K562 (cell line): ENCODE results near the gene KCND1. TPM values are rescaled to one million over a fixed set of nuclear protein-coding genes. Genes with fewer than 3 reads are reported as not detected.

ENCODE experiments used
- CREM ChIP-seq: IDR thresholded peaks from 2 replicates; pipeline ENCODE4 v1.6.1; 2014; ENCODE audit warnings: antibody characterized with exemption, low read depth
- DNMT1 ChIP-seq: fragments of 450-650 bp; IDR thresholded peaks from 2 replicates; pipeline ENCODE4 v1.6.1; 2016; ENCODE audit warnings: antibody characterized with exemption, mild to moderate bottlenecking
- EP400 ChIP-seq: fragments of 450-650 bp; IDR thresholded peaks from 2 replicates; pipeline ENCODE4 v1.6.1; 2017; ENCODE audit warnings: antibody characterized with exemption, mild to moderate bottlenecking, moderate library complexity
- ETV1 ChIP-seq: fragments of 450-650 bp; conservative IDR thresholded peaks from 2 replicates; pipeline ENCODE4 v1.6.1; 2016; ENCODE audit warnings: missing genetic modification characterization, control low read depth, low read depth, missing compliant biosample characterization
- FOXK1 ChIP-seq: sonication (generic); formaldehyde crosslinking; IDR thresholded peaks from 2 replicates; pipeline ENCODE4 v1.8.0; 2022; ENCODE audit warnings: missing genetic modification reagents, mild to moderate bottlenecking, borderline replicate concordance
- HOXB6 ChIP-seq: fragments of 250-450 bp; sonication (Bioruptor Pico); IDR thresholded peaks from 2 replicates; pipeline ENCODE4 v1.5.1; 2022; ENCODE audit warnings: mild to moderate bottlenecking, borderline replicate concordance
- MYC ChIP-seq, 2 experiments: fragments of 250-450 bp in 1 of 2; sonication (Bioruptor Pico) in 1 of 2; IDR thresholded peaks; 2 replicates each; pipeline versions ENCODE4 v1.5.1 to v1.6.1; 2012 to 2021; ENCODE audit warnings: low read depth in 2 of 2, borderline replicate concordance in 1 of 2, improper control_type of control experiment in 1 of 2, low read length in 1 of 2, mild to moderate bottlenecking in 1 of 2, moderate library complexity in 1 of 2
- NFATC3 ChIP-seq: fragments of 450-650 bp; IDR thresholded peaks from 2 replicates; pipeline ENCODE4 v1.6.1; 2017; ENCODE audit warnings: mild to moderate bottlenecking
- NRF1 ChIP-seq, 2 experiments: fragments of 450-650 bp; IDR thresholded peaks in 1 of 2; conservative IDR thresholded peaks in 1 of 2; 2 replicates each; pipeline ENCODE4 v1.6.1; 2014; ENCODE audit warnings: mild to moderate bottlenecking in 2 of 2
- NUFIP1 ChIP-seq: fragments of 450-650 bp; IDR thresholded peaks from 2 replicates; pipeline ENCODE4 v1.6.1; 2018; ENCODE audit not compliant: partially characterized antibody
- SMC3 ChIP-seq: conservative IDR thresholded peaks from 2 replicates; pipeline ENCODE4 v1.6.1; 2011; ENCODE audit warnings: low read depth, low read length, improper control_type of control experiment; ENCODE audit not compliant: insufficient read depth
- TBL1XR1 ChIP-seq, 2 experiments: IDR thresholded peaks; 2 replicates each; pipeline ENCODE4 v1.6.1; 2012; ENCODE audit warnings: improper control_type of control experiment in 2 of 2, low read length in 2 of 2, mild to moderate bottlenecking in 1 of 2
- XRCC5 ChIP-seq: fragments of 200-400 bp; formaldehyde crosslinking; IDR thresholded peaks from 2 replicates; pipeline ENCODE4 v1.6.1; 2017; ENCODE audit warnings: low read depth, mild to moderate bottlenecking, low read length
- ZNF175 ChIP-seq: fragments of 200-800 bp; sonication (Bioruptor generic); IDR thresholded peaks from 2 replicates; pipeline ENCODE4 v1.6.1; 2016; ENCODE audit warnings: low read depth, mild to moderate bottlenecking, missing genetic modification characterization, missing compliant biosample characterization
- polyA plus RNA-seq, 8 experiments: library from polyadenylated mRNA; depleted of rRNA in 4 of 8; stranded (reverse) in 5 of 8; unstranded in 3 of 8; fragments of >200 nt; fragmentation: Nextera tagmentation in 2 of 8; fragmentation: Illumina TruSeq in 1 of 8; extraction: Ambion mirVana in 2 of 8; extraction: Trizol in 1 of 8; gene quantifications; 2 replicates each; pipeline versions ENCODE4 v1.2.1 to v1.2.3, GENCODE V29; 2011 to 2014; ENCODE audit warnings: inconsistent platforms in 1 of 8, missing spikeins in 1 of 8
- total RNA-seq, 7 experiments: library from RNA; depleted of rRNA in 6 of 7; stranded (reverse); fragments of >200 nt in 6 of 7; fragmentation: Illumina TruSeq in 2 of 7; extraction: Trizol in 2 of 7; gene quantifications; 2 replicates each; pipeline versions ENCODE4 v1.2.1 to v1.2.3, GENCODE V29; 2011 to 2021; ENCODE audit warnings: low replicate concordance in 1 of 7
- TF ChIP-seq, protein P1 (sequence below), 3 experiments: fragments of 200-800 bp in 1 of 3; fragments of 250-450 bp in 1 of 3; fragments of 450-650 bp in 1 of 3; sonication (Bioruptor Pico) in 1 of 3; sonication (Bioruptor generic) in 1 of 3; formaldehyde crosslinking in 1 of 3; IDR thresholded peaks; 2 replicates each; pipeline versions ENCODE4 v1.6.1 to v1.8.0; 2016 to 2022; ENCODE audit warnings: mild to moderate bottlenecking in 2 of 3, missing genetic modification characterization in 2 of 3, missing compliant biosample characterization in 1 of 3, moderate library complexity in 1 of 3
- TF ChIP-seq, protein P2 (sequence below), 2 experiments: fragments of 200-800 bp in 1 of 2; sonication (Bioruptor generic) in 1 of 2; sonication (generic) in 1 of 2; formaldehyde crosslinking in 1 of 2; IDR thresholded peaks in 1 of 2; conservative IDR thresholded peaks in 1 of 2; 2 replicates each; pipeline versions ENCODE4 v1.5.0 to v1.6.1; 2016 to 2020; ENCODE audit warnings: missing compliant biosample characterization in 1 of 2, missing genetic modification characterization in 1 of 2, missing genetic modification reagents in 1 of 2
- TF ChIP-seq, protein P3 (sequence below): sonication (generic); IDR thresholded peaks from 2 replicates; pipeline ENCODE4 v1.6.1; 2016
- TF ChIP-seq, protein P4 (sequence below), 2 experiments: fragments of 250-450 bp in 1 of 2; fragments of 450-650 bp in 1 of 2; sonication (Bioruptor Pico) in 1 of 2; IDR thresholded peaks; 2 replicates each; pipeline versions ENCODE4 v1.6.1 to v1.8.0; 2016 to 2021; ENCODE audit warnings: mild to moderate bottlenecking in 2 of 2, moderate library complexity in 2 of 2, missing compliant biosample characterization in 1 of 2, missing genetic modification characterization in 1 of 2

The KCND1 gene
- total and polyA plus RNA-seq, 9 of the 15 experiments (the other 6 are each of a cell fraction or from before 2014, with no cell fraction given) = 0.06 to 0.83 (median 0.39) TPM; not detected in 1

DNA sequence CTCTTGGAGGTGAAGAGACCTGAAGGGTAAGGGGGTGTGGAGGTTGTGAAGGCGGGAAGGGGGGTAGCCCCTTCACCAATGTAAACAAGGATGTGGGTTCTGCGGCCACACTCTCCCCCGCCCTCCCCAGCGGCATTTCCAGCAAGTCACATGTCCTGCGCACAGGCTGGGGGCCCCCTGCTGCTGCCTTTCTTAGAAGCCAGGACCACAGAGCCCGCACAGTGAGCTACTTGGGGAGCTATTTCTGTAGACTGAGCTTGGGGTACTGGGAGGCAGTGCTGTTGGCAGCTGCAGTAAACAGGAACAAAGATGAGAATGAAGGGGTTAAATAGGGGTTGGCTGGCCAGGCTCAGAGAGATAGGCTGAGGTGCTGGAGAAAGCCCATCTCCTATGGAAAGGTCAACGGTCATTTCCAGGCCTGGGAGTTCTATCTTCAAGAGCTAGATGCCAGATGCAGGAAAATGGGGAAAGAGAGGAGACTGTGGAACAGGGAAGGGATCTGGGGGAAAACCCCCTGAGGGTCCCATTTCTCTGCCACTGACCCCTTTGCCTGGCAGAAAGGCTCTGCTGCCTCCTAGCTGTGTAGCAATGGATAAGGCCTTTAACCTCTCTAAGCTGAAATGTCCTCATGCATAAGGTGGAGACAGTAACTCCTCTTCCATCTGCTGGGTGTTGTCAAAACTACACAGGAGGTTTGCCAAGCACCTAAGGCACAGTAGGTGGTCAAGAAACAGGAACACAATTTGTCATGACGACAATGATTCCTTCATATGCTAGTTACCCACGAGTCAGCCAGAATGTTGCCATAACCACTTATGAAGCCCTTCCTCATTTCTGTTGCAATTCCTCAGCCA is 34.4 kb downstream of the KCND1 start (continued):
- TF ChIP-seq SMC3 (0 out of 2 replicates have a peak, but pooled peaks have one; percentile 28), ETV1 (tag) (peak; percentile 92), NFATC3 (no peak), HOXB6 (no peak), DNMT1 (no peak), FOXK1 (CRISPR knock-in tag) (peak; percentile 98), TBL1XR1 (IDR thresholded peaks at IDR 0.05; ENCODE audit: low read length in 2 of 2) (peak; percentile 40 to 73; a peak in 2 of 4 replicates), NUFIP1 (no peak), MYC (IDR thresholded peaks at IDR 0.05; ENCODE audit: low read depth, low read length) (peak; percentile 78; the same call in 1 of the 2 replicates), MYC (CRISPR knock-in tag; IDR thresholded peaks at IDR 0.05; ENCODE audit: borderline replicate concordance, low read depth) (0 out of 2 replicates have a peak, but pooled peaks have one; percentile 43), XRCC5 (no peak), NRF1 (conservative IDR thresholded peaks at IDR 0.05 in 1 of 2, IDR thresholded peaks at IDR 0.05 in 1 of 2) (peak; percentile 72 to 76), EP400 (peak; percentile 59; the same call in 1 of the 2 replicates), CREM (peak; percentile 54), ZNF175 (CRISPR knock-in tag) (peak; percentile 65; the same call in 1 of the 2 replicates)
- TF ChIP-seq, protein P1, sequence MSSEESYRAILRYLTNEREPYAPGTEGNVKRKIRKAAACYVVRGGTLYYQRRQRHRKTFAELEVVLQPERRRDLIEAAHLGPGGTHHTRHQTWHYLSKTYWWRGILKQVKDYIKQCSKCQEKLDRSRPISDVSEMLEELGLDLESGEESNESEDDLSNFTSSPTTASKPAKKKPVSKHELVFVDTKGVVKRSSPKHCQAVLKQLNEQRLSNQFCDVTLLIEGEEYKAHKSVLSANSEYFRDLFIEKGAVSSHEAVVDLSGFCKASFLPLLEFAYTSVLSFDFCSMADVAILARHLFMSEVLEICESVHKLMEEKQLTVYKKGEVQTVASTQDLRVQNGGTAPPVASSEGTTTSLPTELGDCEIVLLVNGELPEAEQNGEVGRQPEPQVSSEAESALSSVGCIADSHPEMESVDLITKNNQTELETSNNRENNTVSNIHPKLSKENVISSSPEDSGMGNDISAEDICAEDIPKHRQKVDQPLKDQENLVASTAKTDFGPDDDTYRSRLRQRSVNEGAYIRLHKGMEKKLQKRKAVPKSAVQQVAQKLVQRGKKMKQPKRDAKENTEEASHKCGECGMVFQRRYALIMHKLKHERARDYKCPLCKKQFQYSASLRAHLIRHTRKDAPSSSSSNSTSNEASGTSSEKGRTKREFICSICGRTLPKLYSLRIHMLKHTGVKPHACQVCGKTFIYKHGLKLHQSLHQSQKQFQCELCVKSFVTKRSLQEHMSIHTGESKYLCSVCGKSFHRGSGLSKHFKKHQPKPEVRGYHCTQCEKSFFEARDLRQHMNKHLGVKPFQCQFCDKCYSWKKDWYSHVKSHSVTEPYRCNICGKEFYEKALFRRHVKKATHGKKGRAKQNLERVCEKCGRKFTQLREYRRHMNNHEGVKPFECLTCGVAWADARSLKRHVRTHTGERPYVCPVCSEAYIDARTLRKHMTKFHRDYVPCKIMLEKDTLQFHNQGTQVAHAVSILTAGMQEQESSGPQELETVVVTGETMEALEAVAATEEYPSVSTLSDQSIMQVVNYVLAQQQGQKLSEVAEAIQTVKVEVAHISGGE (CRISPR knock-in tag; IDR thresholded peaks at IDR 0.05) = peak in 1 of 3 experiments; percentile 59; a peak in 1 of 6 replicates
- TF ChIP-seq, protein P2, sequence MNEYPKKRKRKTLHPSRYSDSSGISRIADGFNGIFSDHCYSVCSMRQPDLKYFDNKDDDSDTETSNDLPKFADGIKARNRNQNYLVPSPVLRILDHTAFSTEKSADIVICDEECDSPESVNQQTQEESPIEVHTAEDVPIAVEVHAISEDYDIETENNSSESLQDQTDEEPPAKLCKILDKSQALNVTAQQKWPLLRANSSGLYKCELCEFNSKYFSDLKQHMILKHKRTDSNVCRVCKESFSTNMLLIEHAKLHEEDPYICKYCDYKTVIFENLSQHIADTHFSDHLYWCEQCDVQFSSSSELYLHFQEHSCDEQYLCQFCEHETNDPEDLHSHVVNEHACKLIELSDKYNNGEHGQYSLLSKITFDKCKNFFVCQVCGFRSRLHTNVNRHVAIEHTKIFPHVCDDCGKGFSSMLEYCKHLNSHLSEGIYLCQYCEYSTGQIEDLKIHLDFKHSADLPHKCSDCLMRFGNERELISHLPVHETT (CRISPR knock-in tag; conservative IDR thresholded peaks at IDR 0.05 in 1 of 2, IDR thresholded peaks at IDR 0.05 in 1 of 2) = 0 out of 4 replicates have a peak, but pooled peaks of 1 of the 2 experiments have one; percentile 28
- TF ChIP-seq, protein P3, sequence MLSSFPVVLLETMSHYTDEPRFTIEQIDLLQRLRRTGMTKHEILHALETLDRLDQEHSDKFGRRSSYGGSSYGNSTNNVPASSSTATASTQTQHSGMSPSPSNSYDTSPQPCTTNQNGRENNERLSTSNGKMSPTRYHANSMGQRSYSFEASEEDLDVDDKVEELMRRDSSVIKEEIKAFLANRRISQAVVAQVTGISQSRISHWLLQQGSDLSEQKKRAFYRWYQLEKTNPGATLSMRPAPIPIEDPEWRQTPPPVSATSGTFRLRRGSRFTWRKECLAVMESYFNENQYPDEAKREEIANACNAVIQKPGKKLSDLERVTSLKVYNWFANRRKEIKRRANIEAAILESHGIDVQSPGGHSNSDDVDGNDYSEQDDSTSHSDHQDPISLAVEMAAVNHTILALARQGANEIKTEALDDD = peak; percentile 33; the same call in 1 of the 2 replicates
- TF ChIP-seq, protein P4, sequence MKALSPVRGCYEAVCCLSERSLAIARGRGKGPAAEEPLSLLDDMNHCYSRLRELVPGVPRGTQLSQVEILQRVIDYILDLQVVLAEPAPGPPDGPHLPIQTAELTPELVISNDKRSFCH (CRISPR knock-in tag; IDR thresholded peaks at IDR 0.05) = no peak
- TF ChIP-seq, protein P4 (tag; IDR thresholded peaks at IDR 0.05) = peak; percentile 96
